Measurements from ENCODE around the gene TGFBR3.
A peak's percentile ranks its signal among the peaks of the same experiment; 100 is the strongest.

The TGFBR3 gene

DNA sequence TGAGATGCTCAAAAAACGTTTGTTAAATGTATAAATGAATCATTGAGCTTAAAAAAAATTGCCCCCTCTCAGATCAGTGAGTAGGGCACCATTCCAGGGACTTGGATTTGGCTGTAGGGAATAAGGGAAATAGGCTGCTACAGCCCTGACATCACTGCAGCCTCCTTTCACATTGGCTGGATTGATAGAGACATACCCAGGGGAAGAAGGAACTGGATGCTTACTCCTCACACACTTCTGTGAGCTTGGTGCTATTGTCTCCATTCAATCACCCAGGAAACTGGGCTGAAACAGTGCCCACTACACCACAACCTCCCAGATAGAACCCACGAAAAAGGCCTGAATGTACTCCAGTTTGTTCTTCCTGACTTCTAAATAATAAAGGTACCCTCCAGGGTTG is 87.2 kb downstream of the TGFBR3 start:
- TF ChIP-seq, protein P1, sequence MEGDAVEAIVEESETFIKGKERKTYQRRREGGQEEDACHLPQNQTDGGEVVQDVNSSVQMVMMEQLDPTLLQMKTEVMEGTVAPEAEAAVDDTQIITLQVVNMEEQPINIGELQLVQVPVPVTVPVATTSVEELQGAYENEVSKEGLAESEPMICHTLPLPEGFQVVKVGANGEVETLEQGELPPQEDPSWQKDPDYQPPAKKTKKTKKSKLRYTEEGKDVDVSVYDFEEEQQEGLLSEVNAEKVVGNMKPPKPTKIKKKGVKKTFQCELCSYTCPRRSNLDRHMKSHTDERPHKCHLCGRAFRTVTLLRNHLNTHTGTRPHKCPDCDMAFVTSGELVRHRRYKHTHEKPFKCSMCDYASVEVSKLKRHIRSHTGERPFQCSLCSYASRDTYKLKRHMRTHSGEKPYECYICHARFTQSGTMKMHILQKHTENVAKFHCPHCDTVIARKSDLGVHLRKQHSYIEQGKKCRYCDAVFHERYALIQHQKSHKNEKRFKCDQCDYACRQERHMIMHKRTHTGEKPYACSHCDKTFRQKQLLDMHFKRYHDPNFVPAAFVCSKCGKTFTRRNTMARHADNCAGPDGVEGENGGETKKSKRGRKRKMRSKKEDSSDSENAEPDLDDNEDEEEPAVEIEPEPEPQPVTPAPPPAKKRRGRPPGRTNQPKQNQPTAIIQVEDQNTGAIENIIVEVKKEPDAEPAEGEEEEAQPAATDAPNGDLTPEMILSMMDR (IDR thresholded peaks at IDR 0.05; ENCODE audit: control insufficient read depth, extremely low read depth, insufficient read depth), result no peak
- no peak for DNase-seq (ENCODE audit: low read depth)
- H3K4me3 ChIP-seq (ENCODE audit: low read depth, low read length), result no peak overlapping the region

DNA sequence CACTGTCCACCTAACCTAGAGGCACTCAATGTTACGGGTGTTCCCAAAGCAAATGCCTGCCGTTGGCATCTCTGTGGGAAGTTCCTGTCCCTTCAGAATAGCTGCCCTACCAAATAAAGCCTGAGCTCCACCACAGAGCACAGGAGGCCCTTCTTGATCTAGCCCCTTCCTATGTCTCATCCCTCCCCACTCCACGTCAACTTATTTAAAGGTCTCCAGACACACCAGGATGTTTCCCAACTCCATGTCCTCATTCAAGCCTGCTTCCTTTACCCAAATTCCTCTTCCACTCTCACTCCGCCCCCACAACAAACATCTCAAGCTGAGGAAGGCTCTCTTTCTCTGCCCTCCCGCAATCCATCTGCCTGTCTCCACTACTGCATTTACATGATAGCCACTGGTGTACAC is 87.7 kb downstream of the TGFBR3 start:
- no peak overlapping the region for H3K4me3 ChIP-seq (ENCODE audit: low read depth, low read length)
- DNase-seq (ENCODE audit: low read depth), result no peak
- TF ChIP-seq, protein P1 (IDR thresholded peaks at IDR 0.05; ENCODE audit: control insufficient read depth, extremely low read depth, insufficient read depth), result no peak

DNA sequence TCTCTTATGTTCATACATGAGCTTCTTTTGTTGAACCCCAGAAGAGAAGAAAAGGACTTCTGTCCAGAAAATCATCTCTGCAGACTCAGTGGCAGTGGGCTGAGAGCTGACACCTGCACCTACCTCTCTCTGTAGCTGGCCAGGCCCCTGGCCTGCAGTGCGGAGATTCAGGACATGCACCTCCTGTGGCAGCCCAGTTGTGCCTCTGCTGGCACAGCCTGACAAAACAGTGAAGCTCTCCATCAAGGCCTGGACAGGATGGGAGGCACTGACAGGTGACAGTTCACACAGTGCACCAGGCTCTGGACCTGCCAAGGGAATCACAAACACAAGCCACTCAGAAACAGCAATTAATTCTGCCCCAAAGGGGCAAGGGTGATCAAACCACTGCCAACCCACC is 88.8 kb downstream of the TGFBR3 start:
- H3K4me3 ChIP-seq (ENCODE audit: low read depth, low read length), result no peak overlapping the region
- TF ChIP-seq, protein P1 (IDR thresholded peaks at IDR 0.05; ENCODE audit: control insufficient read depth, extremely low read depth, insufficient read depth), result no peak
- DNase-seq (ENCODE audit: low read depth), result no peak

DNA sequence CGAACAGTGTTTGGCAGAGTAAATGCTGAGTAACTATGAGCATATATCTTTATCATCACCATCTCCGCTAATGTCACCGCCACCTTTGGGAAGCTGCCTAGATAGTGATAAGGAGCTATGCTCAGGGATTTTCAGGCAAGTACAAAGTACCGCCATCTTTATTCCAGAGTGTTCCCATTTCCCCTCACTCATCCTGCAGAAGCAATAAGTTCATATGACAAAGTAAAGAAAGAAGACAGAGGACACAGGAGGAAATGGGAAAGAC is 89.6 kb downstream of the TGFBR3 start:
- no peak overlapping the region for H3K4me3 ChIP-seq (ENCODE audit: low read depth, low read length)
- no peak for DNase-seq (ENCODE audit: low read depth)
- TF ChIP-seq, protein P1 (IDR thresholded peaks at IDR 0.05; ENCODE audit: control insufficient read depth, extremely low read depth, insufficient read depth), result no peak

DNA sequence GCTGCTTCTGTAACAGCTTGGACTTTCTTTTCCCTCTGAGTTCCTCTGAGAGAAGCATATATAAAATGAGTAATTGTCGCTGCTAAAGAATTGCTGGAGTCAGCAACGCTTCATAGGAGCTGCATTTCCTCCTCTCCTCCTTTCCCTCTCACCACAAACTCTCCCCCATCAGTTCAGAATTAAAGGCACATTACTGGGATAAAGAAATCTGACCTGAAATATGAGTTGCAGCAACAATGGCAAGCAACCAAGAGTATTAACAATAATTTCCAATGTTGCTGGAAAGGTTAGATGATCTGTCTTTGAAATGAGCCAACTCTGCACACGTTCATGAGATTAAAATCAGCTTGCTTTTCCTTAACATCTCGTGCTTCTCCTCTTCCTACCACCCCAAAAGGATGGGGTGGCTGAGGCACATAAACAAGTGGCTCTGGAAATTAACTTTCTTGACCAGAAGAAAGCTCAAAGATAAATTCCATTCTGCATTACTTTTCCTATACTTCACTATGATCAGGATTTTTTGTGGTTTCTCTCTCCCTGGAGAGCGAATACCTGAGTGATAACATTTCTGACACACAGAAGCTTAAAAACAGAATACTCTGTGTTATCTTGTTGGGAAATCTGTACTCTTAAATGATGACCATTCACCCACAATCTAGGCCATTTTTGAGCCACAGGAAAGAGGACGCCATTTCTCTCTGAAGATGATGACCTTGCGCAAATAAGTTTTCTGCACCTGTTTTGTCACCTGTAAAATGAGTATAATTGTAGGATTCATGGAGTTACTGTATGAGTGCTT is 90.2 kb downstream of the TGFBR3 start:
- TF ChIP-seq, protein P1 (IDR thresholded peaks at IDR 0.05; ENCODE audit: control insufficient read depth, extremely low read depth, insufficient read depth), result no peak
- no peak for DNase-seq (ENCODE audit: low read depth)
- H3K4me3 ChIP-seq (ENCODE audit: low read depth, low read length), result peak overlapping the region; percentile 7; the same call in 1 of the 2 replicates

DNA sequence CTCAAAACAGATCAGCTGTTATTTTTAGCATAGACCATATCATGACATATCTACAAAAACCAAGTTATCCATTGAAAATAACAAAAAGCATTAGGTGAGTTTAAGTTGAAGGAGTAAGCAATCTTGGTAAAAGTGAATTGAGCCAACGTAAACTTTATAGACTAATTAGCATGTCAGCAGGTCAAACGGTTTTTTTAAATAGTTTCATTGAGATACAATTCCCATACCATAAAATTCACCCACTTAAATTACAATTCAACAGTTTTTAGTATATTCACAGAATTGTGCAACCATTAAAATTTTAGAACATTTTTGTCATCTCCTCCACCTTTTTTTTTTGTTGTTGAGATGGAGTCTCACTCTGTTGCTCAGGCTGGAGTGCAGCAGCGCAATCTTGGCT is 92.1 kb downstream of the TGFBR3 start:
- no peak for DNase-seq (ENCODE audit: low read depth)
- TF ChIP-seq, protein P1 (IDR thresholded peaks at IDR 0.05; ENCODE audit: control insufficient read depth, extremely low read depth, insufficient read depth), result no peak
- no peak overlapping the region for H3K4me3 ChIP-seq (ENCODE audit: low read depth, low read length)

DNA sequence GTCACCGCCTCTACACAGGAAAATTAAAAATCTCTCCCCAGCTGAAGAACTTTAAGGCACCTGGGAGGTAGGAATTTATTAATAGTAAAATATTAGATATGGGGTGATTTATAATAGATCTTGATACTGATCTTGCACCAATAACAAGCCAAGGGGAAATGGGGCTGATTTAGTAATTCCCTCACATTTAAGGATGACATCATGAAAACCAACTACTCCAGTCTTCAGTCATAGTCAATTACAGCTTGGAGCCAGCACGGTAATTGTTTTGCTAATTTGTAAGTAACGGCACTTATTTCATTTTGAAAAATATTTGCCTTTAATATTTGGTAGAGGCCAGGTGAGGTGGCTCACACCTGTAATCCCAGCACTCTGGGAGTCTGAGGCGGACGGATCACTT is 92.8 kb downstream of the TGFBR3 start:
- H3K4me3 ChIP-seq (ENCODE audit: low read depth, low read length), result no peak overlapping the region
- DNase-seq (ENCODE audit: low read depth), result no peak
- TF ChIP-seq, protein P1 (IDR thresholded peaks at IDR 0.05; ENCODE audit: control insufficient read depth, extremely low read depth, insufficient read depth), result no peak

All from LNCaP clone FGC (cell line).